Erythroblast (primary cell): ENCODE results near the gene ACSBG1.

ENCODE experiments used
- GATA1 ChIP-seq: IDR thresholded peaks from 2 replicates; pipeline ENCODE4 v1.6.1; 2011; ENCODE audit warnings: low read depth, mild to moderate bottlenecking, control low read depth, low read length, moderate library complexity
- POLR2A ChIP-seq: IDR thresholded peaks from 2 replicates; pipeline ENCODE4 v1.6.1; 2011; ENCODE audit warnings: mild to moderate bottlenecking, low read length

GRCh38 chr15:78178064-78178463 lies 56.3 kb downstream of the ACSBG1 start:
- TF ChIP-seq POLR2A (no peak), GATA1 (no peak)
